A172 (cell line): ENCODE results near the gene C1orf116. TPM values are rescaled to one million over a fixed set of nuclear protein-coding genes. Genes with fewer than 3 reads are reported as not detected.
A peak's percentile ranks its signal among the peaks of the same experiment; 100 is the strongest.

Experiments used
- DNase-seq: peaks from one replicate; pipeline ENCODE4 v3.0.0-alpha.2; 2015; ENCODE audit warnings: low spot score
- total RNA-seq: library from RNA; depleted of rRNA; stranded (reverse); fragments of >200 nt; shearing (Covaris generic); gene quantifications from 2 replicates; pipeline ENCODE4 v1.2.3, GENCODE V29; 2014; rRNA removed

The C1orf116 gene
- total RNA-seq, result 0.31 and 1.4 TPM in 2 replicates

- peak; percentile 75 for DNase-seq
Measured at GRCh38 chr1:207032528-207033017, at the start of gene C1orf116. C1orf116 (minus strand) TSS chr1:207032756; CDS start chr1:207027598, 5,158 bp downstream.

DNA sequence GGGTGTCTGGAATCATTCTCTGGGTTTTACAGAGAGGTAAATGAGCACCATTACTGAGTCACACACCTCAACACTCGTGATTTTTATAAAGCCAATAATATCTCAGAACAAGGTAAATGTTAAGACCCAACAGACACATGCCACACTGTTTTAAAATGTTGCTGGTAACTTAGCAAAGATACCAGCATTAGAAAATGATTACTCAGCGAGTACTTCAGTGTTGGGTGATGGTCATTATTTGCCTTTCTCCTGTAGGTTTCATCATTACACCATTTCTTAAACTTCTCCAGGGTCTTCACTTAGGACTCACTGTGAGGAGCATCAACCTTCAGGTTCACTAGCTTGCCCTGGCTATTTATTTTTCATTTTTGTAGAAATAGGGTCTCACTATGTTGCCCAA lies 49.2 kb upstream of the C1orf116 start:
- DNase-seq, result no peak

DNA sequence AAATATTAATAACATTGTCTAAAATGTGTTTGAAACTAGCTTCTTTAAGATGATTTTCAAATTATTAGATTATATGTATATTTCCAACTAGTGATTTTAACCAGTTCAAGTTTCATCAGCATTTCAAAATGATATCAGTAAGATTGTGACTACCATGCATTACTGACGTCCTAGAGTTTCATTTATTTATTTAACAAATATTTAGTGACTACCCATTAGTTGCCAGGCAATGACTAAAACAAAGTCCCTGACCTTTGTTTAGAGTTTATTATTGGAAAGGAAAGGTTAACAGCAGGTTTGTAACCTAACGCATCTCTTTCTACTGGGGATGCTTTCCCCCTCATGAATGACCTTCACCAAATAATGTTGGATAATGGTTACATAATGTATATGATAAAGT lies 48.5 kb upstream of the C1orf116 start:
- DNase-seq, result no peak

DNA sequence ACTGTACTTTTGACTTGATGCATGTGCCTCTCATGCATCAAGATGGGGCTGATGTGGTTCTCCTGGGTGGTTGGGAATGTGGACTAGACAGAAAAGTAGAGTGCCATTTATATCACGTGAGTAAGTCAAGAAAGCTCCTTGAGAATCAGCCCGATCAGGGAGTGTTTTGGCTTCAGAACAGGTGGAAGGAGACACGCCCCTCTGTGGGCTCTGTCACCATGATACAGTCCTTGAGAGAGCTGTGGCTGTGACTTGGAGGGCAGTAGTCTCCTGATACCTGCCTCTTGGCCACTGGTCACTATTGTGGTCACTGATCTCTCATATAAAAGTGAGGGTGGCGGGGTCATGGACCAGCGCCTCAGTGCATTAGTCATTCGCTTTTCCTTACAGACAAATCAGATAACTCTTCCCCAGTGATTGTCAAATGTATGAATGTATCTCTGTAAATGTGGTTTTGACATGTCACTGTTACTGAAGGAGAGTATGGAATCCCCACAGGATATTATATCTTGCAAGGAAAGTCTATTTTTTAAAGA lies 47.2 kb upstream of the C1orf116 start:
- DNase-seq, result peak; percentile 66

DNA sequence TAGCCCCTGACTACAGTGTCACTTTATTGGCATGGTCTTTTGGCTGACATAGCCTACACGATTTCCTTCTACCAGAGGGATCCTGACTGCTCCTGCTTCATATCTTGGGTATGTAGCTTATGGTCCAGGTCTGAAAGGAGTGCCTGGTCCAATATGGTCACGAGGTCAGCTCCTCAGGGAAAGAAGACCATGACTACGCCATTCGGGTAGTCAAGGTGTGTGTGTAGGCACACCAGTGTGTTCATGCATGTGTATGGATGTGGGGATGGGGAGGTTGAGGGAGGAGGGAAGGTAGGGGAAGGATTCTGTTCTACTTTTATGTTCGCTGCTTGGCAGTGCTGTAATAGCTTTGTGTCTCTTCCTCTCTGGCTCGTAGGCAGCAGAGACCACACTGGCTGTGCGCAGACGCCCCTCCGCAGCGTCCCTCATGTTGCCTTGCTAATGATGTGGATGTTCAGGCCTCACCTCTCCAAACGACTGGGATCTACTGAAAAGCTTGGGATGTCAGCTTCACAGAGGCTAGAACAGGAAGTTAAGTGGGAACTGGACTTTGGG lies 46.1 kb upstream of the C1orf116 start:
- DNase-seq, result no peak

- DNase-seq, result peak; percentile 71
Measured at GRCh38 chr1:207077470-207078377, 45.2 kb upstream of the C1orf116 start.

- no peak for DNase-seq
Measured at GRCh38 chr1:207077012-207077411, 44.5 kb upstream of the C1orf116 start.

DNA sequence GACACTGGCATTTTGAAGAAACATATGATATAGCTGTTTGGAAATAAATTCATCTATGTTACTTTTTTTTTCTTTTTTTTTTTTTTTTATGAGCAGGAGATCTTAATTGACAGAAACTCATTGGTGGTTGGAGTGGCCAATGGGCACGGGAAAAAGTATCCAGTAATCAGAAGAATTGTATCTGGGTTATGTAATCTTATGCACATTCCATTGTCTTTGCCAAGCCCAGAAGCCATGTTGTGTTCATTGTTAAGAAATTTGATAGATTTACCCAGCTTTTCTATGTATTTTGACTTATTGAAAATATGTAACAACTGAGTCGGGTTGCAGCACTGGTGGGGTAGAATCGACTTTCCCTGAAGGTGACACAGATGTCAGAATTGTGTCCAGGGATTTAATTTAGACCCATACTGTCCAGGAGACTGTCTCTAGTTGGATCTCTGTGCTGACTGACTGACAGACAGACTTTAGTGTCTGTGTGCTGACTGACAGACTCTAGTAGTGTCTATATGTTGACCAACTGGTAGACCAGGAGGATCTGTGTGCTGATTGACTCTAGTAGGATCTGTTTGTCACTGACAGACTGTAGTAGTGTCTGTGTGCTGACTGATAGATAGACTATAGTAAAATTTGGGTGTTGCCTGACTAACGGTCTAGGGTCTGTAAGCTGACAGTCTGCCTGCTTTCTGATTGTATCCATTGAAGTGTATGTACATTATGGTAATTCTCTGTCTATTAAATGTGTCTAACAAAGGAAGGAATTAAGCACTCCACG lies 43.8 kb upstream of the C1orf116 start:
- no peak for DNase-seq

DNA sequence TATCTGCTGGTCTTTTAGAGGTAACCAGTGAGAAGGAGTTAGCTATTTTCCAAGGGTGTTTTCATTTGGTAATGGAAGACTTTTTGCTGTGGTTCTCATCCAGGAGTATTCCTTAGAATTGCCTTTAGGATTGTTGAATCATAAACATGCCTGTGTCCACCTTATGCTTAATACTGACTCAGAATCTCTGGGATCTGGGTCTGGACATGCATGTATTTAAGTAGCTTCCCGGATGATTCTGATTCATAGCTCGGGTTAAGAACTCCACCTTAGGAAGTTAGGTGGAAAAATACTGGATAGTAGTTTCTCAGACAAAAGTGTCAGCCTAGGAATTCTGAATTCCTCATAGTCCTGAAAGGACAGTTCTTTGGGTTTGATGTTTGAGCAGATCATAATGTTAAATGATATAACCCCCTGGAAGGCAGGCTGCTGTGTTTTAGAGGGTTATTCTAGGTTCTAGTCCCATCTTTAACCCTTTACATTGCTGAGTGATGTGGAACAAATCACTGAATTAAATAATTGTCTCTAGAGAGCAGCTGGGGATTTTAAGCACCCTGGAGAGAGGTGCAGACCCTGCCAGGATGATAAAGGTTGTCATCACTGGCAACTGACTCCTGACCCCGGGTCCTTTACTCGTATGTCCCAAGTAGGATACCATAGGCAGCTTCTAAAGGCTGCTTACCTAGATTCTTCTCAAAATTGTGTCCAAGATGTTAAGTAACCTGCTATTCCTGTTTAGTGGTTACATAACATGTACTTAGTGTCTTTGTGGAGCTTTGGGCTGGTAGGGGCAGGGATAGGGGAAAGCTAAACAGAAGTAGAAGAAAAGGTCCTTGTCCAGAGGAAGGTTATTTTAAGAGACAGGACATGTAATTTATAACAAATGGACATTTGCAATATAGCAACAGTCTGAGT lies 41.6 kb upstream of the C1orf116 start:
- peak; percentile 46 for DNase-seq

- no peak for DNase-seq
Measured at GRCh38 chr1:207072233-207072632, 39.7 kb upstream of the C1orf116 start.

DNA sequence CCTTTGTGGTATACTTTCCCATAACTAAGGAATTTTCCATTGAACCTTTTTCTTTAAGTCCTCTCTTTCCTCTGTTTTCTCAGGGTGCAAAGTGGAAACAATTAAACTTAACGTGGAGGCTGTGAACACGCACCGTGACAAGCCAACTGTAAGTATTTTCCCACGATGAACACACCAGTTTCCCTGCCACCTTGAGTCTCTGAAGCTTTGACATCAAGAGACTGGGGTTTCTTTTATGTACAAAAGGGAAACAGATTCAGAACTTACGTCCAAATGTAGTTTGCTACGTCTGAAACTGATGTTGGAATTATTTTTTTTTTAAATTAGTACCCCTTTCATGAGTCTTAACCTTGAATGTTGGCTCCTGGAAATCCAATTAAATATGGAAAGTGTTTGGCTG lies 38.9 kb upstream of the C1orf116 start:
- no peak for DNase-seq

DNA sequence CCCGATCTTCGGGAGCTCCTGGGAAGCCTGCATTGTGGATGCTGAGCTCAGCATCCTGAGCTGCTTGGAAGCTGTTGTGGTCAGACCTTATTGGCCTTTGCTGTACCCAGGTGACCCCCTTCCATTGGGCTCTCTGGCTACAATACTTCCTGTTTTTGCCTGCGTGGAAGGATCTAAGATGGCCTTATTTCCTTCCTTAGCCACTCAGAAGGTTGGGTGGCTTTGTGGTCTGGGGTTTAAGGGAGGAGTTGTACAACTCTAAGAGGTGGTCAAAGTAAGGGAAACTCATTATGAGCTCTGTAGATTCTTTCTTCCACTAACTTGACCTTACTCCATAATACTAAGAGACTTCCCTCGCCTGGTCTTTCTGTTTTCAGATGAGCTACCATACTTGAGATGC lies 38.3 kb upstream of the C1orf116 start:
- no peak for DNase-seq

GRCh38 chr1:207069858-207070506 lies 37.4 kb upstream of the C1orf116 start:
- no peak for DNase-seq

GRCh38 chr1:207069061-207069460 lies 36.5 kb upstream of the C1orf116 start:
- DNase-seq, result no peak

DNA sequence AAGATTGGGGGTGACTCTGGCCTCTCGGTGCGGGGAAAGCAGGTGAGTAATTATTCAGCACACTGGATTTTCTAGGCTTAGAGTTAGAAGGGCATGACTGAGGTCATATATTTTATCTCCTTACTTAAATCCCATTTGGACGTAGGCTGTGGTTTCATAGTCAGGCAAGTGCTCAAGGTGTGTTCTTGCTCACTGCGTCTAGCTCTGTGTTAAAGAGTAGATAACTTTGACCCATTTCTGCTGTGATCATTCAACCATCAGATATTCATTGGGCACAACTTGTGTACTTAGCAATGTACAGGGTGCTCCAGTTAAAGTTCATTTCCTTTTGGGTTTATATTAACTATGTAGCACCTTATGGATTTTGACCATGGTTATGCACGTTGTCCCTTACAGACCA lies 35.1 kb upstream of the C1orf116 start:
- DNase-seq, result no peak

GRCh38 chr1:207067185-207067584 lies 34.6 kb upstream of the C1orf116 start:
- no peak for DNase-seq

- DNase-seq, result no peak
Measured at GRCh38 chr1:207064561-207064960, 32.0 kb upstream of the C1orf116 start.

- no peak for DNase-seq
Measured at GRCh38 chr1:207063014-207063413, 30.5 kb upstream of the C1orf116 start.

- no peak for DNase-seq
Measured at GRCh38 chr1:207062058-207062457, 29.5 kb upstream of the C1orf116 start.

DNA sequence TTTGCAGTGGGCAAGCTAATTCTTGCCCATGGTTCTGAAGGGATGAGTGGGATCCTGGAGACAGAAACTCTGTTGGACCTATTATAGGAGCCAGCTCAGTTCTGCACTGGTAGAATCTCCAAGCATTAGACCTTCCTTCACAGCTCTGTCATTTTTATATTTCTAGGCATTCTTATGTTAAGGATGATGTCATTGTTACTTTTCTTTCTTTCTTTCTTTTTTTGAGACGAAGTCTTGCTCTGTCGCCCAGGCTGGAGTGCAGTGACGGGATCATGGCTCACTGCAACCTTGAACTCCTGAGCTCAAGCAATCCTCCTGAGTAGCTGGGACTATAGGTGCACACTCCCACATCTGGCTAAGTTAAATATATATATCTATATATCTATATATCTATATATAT lies 28.0 kb upstream of the C1orf116 start:
- no peak for DNase-seq
